Lower lobe of right lung (tissue), 2 donors: Measurements from ENCODE around the gene MGAT1. TPM values are rescaled to one million over a fixed set of nuclear protein-coding genes. Genes with fewer than 3 reads are reported as not detected.

ENCODE experiments used
- ATAC-seq, 2 donors: fragments of 200-7000 bp; cut with Tn5 transposase; one replicate each; pipeline ENCODE4 v1.9.1; 2020 to 2022; ENCODE audit warnings: mild to moderate bottlenecking in 2 of 2, moderate library complexity in 2 of 2
- DNase-seq: peaks from one replicate; pipeline ENCODE4 v3.0.0-alpha.2; 2020
- H3K27ac ChIP-seq: fragments of 200-600 bp; one replicate; pipeline ENCODE4 v1.8.0; 2022
- H3K27me3 ChIP-seq: fragments of 200-600 bp; one replicate; pipeline ENCODE4 v1.8.0; 2022; ENCODE audit warnings: low read depth
- H3K36me3 ChIP-seq: fragments of 200-600 bp; one replicate; pipeline ENCODE4 v1.8.0; 2022; ENCODE audit warnings: mild to moderate bottlenecking
- H3K4me1 ChIP-seq: fragments of 200-600 bp; one replicate; pipeline ENCODE4 v1.8.0; 2022
- H3K4me3 ChIP-seq: fragments of 200-600 bp; one replicate; pipeline ENCODE4 v1.8.0; 2022; ENCODE audit warnings: mild to moderate bottlenecking
- H3K9me3 ChIP-seq: fragments of 200-600 bp; one replicate; pipeline ENCODE4 v1.8.0; 2022
- CTCF ChIP-seq: fragments of 200-600 bp; IDR thresholded peaks from one replicate; pipeline ENCODE4 v1.8.0; 2022; ENCODE audit warnings: antibody characterized with exemption, mild to moderate bottlenecking
- intact Hi-C: fragments of 100-400 bp; cut with DNase I; formaldehyde crosslinking; loops from one replicate; pipeline ENCODE4 v1.11.0; 2022
- total RNA-seq: library from RNA; stranded (reverse); fragmentation: NEBNext Ultra II Directional; extraction: Animal tissue kit (Norgen Biotek cat#: 25700); gene quantifications from one replicate; pipeline ENCODE4 v1.2.1, GENCODE V29; 2021
- donor health status: DM: no; HTN: yes; CAD: no; lungs with severe emphysema.

The MGAT1 gene
- total RNA-seq, 1 donor from 2014 or later = 241 TPM

DNA sequence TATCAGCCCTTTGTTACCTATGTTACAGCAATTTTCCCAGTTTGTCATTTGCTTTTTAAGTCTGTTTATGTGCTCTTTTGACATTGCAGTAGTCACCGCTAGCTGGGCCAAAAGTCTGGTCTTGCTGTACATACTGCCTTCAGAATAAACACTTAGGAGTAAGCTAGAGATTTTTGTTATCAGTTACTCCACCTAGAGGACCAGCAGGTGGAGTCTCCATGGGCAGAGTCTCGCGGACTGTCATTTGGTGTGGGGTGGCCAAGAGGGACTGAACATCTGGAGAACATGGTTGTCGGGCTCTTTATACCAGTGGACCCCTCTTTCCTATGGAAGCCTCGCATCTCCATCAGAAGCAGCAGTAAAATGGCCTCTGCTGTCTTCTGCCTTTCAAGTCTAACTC, 10.8 kb upstream of the MGAT1 start:
- Histone ChIP-seq H3K27ac (peak overlapping the region; percentile 99), H3K4me1 (peaks cover 52% of the 10 kb centered on the region), H3K36me3 (peaks cover under 1% of the 10 kb centered on the region), H3K9me3 (no peaks in the 10 kb centered on the region), H3K27me3 (no peaks in the 10 kb centered on the region), H3K4me3 (peak overlapping the region; percentile 47)
- intact Hi-C loops = no loop called here
- DNase-seq = no peak
- no peak for ATAC-seq
- no peak for TF ChIP-seq CTCF

- Histone ChIP-seq H3K27ac (peak overlapping the region; percentile 99), H3K27me3 (no peaks in the 10 kb centered on the region), H3K36me3 (peaks cover 6% of the 10 kb centered on the region), H3K9me3 (no peaks in the 10 kb centered on the region), H3K4me3 (peak overlapping the region; percentile 78), H3K4me1 (peaks cover 52% of the 10 kb centered on the region)
- ATAC-seq (no peak), DNase-seq (no peak)
- TF ChIP-seq CTCF = no peak
- intact Hi-C loops = no loop called here
Measured at GRCh38 chr5:180811623-180812124, 9.1 kb upstream of the MGAT1 start.

GRCh38 chr5:180810959-180811622, 8.5 kb upstream of the MGAT1 start:
- intact Hi-C loops = no loop called here
- peaks cover 12% of the 10 kb centered on the region for H3K36me3 ChIP-seq
- peak overlapping the region; percentile 99 for H3K27ac ChIP-seq
- no peaks in the 10 kb centered on the region for H3K9me3 ChIP-seq
- no peak for ATAC-seq
- no peaks in the 10 kb centered on the region for H3K27me3 ChIP-seq
- H3K4me1 ChIP-seq = peaks cover 52% of the 10 kb centered on the region
- no peak for DNase-seq
- TF ChIP-seq CTCF = no peak
- peak overlapping the region; percentile 78 for H3K4me3 ChIP-seq

DNA sequence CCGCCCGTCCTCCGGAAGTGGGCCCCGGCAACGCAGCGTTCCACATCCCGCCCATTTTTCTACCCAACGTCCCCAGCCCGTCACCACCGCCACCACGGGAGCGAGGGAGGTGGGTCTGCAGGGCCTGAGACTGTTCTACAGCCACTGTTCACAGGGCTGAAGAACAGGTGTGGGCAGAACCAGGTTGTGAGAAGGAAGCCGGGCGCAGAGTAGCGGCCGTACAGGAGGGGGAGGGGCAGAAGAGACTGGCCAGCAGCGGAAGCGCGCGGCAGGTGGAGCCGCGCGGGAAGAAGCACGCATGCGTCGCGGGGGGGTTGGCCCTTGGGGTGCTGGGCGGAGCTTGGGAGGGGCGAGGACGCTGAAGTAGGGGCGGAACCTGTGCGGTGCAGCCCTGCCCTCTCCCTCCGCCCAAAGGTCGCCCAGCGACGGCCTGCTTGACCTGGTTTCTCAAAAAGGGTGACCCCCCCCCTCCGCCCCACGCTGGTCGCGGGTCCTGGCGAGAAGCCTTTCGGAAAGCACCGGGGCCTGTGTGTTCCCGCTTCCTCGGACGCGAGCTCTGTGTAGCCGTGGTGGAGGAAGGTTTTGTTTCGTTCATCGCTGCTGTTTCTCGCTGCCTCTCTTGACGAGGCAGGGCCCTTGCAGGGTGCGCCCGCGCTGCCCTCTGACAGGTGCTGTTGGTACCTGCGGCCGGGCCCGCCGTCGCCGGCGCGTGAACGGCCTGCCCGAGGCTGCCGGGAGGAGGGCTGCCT, 7.8 kb upstream of the MGAT1 start:
- Histone ChIP-seq H3K4me3 (peak overlapping the region; percentile 78), H3K27ac (peak overlapping the region; percentile 99), H3K36me3 (peaks cover 12% of the 10 kb centered on the region), H3K4me1 (peaks cover 55% of the 10 kb centered on the region), H3K27me3 (no peaks in the 10 kb centered on the region), H3K9me3 (no peaks in the 10 kb centered on the region)
- ATAC-seq (peak; percentile 96 to 97), DNase-seq (peak; percentile 97)
- no peak for TF ChIP-seq CTCF
- intact Hi-C loops = no loop called here

GRCh38 chr5:180809403-180810209, 7.0 kb upstream of the MGAT1 start:
- H3K36me3 ChIP-seq = peaks cover 12% of the 10 kb centered on the region
- TF ChIP-seq CTCF = no peak
- H3K9me3 ChIP-seq = no peaks in the 10 kb centered on the region
- intact Hi-C loops = no loop called here
- peak; percentile 86 for DNase-seq
- ATAC-seq = peak; percentile 94 to 95
- H3K4me1 ChIP-seq = peaks cover 63% of the 10 kb centered on the region
- H3K27ac ChIP-seq = peak overlapping the region; percentile 99
- H3K27me3 ChIP-seq = no peaks in the 10 kb centered on the region
- H3K4me3 ChIP-seq = peak overlapping the region; percentile 78
